Loucy (cell line): ENCODE data around the gene CREBRF.

Source experiments
- H2AFZ ChIP-seq: fragments of 200-600 bp; sonication (generic); 2 replicates; pipeline ENCODE4 v1.6.0; 2016; ENCODE audit warnings: antibody characterized with exemption, mild to moderate bottlenecking, low read length, moderate library complexity
- H3F3A ChIP-seq: fragments of 200-600 bp; 2 replicates; pipeline ENCODE4 v1.6.0; 2016; ENCODE audit warnings: antibody characterized with exemption, low read depth, mild to moderate bottlenecking
- H3K27me3 ChIP-seq: fragments of 200-600 bp; sonication (generic); 2 replicates; pipeline ENCODE4 v1.6.1; 2014; ENCODE audit warnings: low read length, mild to moderate bottlenecking; ENCODE audit not compliant: insufficient read depth, poor library complexity, severe bottlenecking
- H3K36me3 ChIP-seq: fragments of 200-600 bp; sonication (generic); 2 replicates; pipeline ENCODE4 v1.6.1; 2016; ENCODE audit warnings: low read length; ENCODE audit not compliant: insufficient read depth
- H3K4me1 ChIP-seq: fragments of 200-600 bp; sonication (generic); 2 replicates; pipeline ENCODE4 v1.5.1; 2014; ENCODE audit warnings: low read length, mild to moderate bottlenecking; ENCODE audit not compliant: insufficient read depth, poor library complexity, severe bottlenecking
- H3K4me2 ChIP-seq: fragments of 200-600 bp; sonication (generic); 2 replicates; pipeline ENCODE4 v1.6.0; 2014; ENCODE audit warnings: antibody characterized with exemption, low read length, low read depth, mild to moderate bottlenecking; ENCODE audit not compliant: poor library complexity, severe bottlenecking
- H3K4me3 ChIP-seq: fragments of 200-600 bp; sonication (generic); 2 replicates; pipeline ENCODE4 v1.5.1; 2014; ENCODE audit warnings: low read length, mild to moderate bottlenecking, mixed read lengths; ENCODE audit not compliant: poor library complexity, severe bottlenecking
- H3K79me2 ChIP-seq: fragments of 200-600 bp; sonication (generic); 2 replicates; pipeline ENCODE4 v1.6.1; 2014; ENCODE audit warnings: low read length; ENCODE audit not compliant: insufficient read depth
- H3K9ac ChIP-seq: fragments of 200-600 bp; sonication (generic); 2 replicates; pipeline ENCODE4 v1.6.0; 2014; ENCODE audit warnings: mild to moderate bottlenecking, low read depth, low read length, moderate library complexity; ENCODE audit not compliant: poor library complexity, severe bottlenecking
- H3K9me2 ChIP-seq: fragments of 200-600 bp; sonication (generic); replicated peaks from 2 replicates; pipeline ENCODE4 v1.6.1; 2016; ENCODE audit warnings: low read depth, low read length, mixed read lengths
- H3K9me3 ChIP-seq: fragments of 200-600 bp; sonication (generic); 2 replicates; pipeline ENCODE4 v1.6.1; 2014; ENCODE audit warnings: mild to moderate bottlenecking, antibody characterized with exemption, low read length, low read depth; ENCODE audit not compliant: insufficient read depth
- H4K20me1 ChIP-seq: fragments of 200-600 bp; sonication (generic); 2 replicates; pipeline ENCODE4 v1.6.0; 2014; ENCODE audit warnings: antibody characterized with exemption, low read length, mild to moderate bottlenecking; ENCODE audit not compliant: insufficient read depth, poor library complexity, severe bottlenecking
- EZH2phosphoT487 ChIP-seq: fragments of 200-600 bp; IDR thresholded peaks from 2 replicates; pipeline ENCODE4 v1.6.1; 2018; ENCODE audit warnings: antibody characterized with exemption, mild to moderate bottlenecking, moderate library complexity, borderline replicate concordance
- TF ChIP-seq, protein P1 (sequence below): fragments of 200-600 bp; sonication (generic); conservative IDR thresholded peaks from 2 replicates; pipeline ENCODE4 v1.5.1; 2014; ENCODE audit warnings: mild to moderate bottlenecking, antibody characterized with exemption, low read length

Gene CREBRF

DNA sequence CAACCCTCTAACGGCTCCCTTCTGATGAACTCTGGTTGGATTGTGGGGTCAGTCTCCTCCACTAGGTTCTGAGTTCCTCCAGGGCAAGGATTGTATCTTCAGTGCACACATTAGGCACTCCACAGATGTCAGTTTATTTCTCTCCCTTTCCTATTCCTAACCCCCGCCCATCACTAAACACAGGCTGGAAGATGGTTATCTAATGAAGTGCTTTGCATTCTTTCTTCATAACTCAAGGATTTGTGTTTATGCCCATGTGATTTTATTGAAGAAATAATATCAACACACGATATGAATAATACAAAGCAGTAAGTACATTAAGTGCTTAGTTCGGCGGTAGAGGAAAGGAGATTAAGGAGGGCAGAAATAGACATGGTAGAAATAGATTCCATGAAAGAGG is 4.4 kb upstream of the CREBRF start:
- Histone ChIP-seq H3K36me3 (no peaks in the 10 kb centered on the region), H3K79me2 (no peaks in the 10 kb centered on the region), H3K9ac (no peak overlapping the region), H4K20me1 (no peaks in the 10 kb centered on the region), H3K9me2 (no peaks in the 10 kb centered on the region), H2AFZ (no peak overlapping the region), H3K27me3 (no peaks in the 10 kb centered on the region), H3K4me3 (no peak overlapping the region), H3K4me1 (peaks cover 5% of the 10 kb centered on the region), H3K4me2 (no peak overlapping the region), H3K9me3 (no peaks in the 10 kb centered on the region), H3F3A (no peaks in the 10 kb centered on the region)
- TF ChIP-seq EZH2phosphoT487 = no peak
- TF ChIP-seq, protein P1, sequence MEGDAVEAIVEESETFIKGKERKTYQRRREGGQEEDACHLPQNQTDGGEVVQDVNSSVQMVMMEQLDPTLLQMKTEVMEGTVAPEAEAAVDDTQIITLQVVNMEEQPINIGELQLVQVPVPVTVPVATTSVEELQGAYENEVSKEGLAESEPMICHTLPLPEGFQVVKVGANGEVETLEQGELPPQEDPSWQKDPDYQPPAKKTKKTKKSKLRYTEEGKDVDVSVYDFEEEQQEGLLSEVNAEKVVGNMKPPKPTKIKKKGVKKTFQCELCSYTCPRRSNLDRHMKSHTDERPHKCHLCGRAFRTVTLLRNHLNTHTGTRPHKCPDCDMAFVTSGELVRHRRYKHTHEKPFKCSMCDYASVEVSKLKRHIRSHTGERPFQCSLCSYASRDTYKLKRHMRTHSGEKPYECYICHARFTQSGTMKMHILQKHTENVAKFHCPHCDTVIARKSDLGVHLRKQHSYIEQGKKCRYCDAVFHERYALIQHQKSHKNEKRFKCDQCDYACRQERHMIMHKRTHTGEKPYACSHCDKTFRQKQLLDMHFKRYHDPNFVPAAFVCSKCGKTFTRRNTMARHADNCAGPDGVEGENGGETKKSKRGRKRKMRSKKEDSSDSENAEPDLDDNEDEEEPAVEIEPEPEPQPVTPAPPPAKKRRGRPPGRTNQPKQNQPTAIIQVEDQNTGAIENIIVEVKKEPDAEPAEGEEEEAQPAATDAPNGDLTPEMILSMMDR = no peak

DNA sequence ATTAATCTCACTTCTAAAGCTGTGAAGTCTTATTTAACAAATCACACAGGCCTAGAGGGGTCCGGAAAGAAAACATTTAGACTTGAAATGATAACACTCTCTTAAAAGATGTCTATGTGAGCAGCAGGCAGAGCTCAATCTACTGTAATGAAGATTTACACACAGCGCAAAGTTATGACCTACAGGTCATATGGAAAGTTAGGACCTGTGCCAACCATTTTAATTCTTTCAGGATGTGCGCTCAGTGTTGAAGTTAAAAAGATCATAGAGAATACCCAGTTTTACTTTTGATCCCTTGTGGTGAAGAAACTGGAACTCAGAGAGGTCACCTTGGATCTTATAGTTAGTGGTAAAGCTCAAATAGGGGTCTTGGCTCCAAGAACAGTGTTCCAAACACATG is 3.1 kb upstream of the CREBRF start:
- peaks cover 6% of the 10 kb centered on the region for H4K20me1 ChIP-seq
- H3K9me2 ChIP-seq = no peaks in the 10 kb centered on the region
- no peaks in the 10 kb centered on the region for H3K79me2 ChIP-seq
- peaks cover 5% of the 10 kb centered on the region for H3K4me1 ChIP-seq
- H3K4me2 ChIP-seq = no peak overlapping the region
- no peak for TF ChIP-seq EZH2phosphoT487
- TF ChIP-seq, protein P1 = no peak
- no peak overlapping the region for H3K4me3 ChIP-seq
- no peaks in the 10 kb centered on the region for H3K27me3 ChIP-seq
- H3F3A ChIP-seq = no peaks in the 10 kb centered on the region
- no peaks in the 10 kb centered on the region for H3K36me3 ChIP-seq
- H3K9me3 ChIP-seq = no peaks in the 10 kb centered on the region
- H2AFZ ChIP-seq = no peak overlapping the region; the same call in 1 of the 2 replicates
- H3K9ac ChIP-seq = no peak overlapping the region

DNA sequence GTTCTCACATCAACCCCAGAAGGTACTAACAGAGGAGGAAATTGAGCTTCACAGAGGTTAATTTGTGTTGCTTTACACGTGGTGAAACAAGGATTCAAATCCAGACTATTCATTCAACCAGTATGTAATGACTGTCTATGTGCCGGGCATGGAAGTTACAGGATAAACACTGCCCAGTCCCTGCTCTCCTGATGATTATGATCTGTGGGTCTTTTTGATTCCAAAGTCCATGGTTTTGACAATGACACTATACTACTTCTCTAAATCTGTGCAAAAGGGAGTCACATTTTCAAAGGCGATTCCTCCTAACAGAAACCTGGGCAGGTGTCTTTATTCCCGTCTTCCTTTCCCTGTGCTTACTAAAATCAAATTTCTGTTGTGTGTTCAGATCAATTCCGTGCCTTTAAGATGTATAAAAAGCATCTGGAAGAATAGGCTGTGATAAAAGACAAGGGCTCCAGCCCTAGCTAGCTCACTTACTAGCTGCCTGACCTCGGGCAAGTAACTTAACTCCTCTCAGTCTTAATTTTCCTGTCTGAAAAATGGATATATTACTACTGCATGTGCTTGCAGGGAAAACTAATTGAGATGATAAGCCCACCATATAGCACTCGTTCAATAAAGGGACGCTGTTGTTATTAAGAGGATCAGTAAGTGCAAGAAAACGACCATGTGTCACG is 970 bp upstream of the CREBRF start:
- H3K4me3 ChIP-seq = peak overlapping the region; percentile 82
- H3K4me1 ChIP-seq = peaks cover 5% of the 10 kb centered on the region
- peak overlapping the region; percentile 81 for H3K4me2 ChIP-seq
- 0 out of 2 replicates have a peak, but pooled peaks cover 7% of the 10 kb centered on the region for H3K79me2 ChIP-seq
- no peaks in the 10 kb centered on the region for H3K9me3 ChIP-seq
- H3K36me3 ChIP-seq = no peaks in the 10 kb centered on the region
- H3K9ac ChIP-seq = peak overlapping the region; percentile 41
- no peaks in the 10 kb centered on the region for H3K9me2 ChIP-seq
- peak overlapping the region; percentile 86 for H2AFZ ChIP-seq
- peaks cover 8% of the 10 kb centered on the region for H4K20me1 ChIP-seq
- no peak for TF ChIP-seq EZH2phosphoT487
- TF ChIP-seq, protein P1 = no peak
- no peaks in the 10 kb centered on the region for H3K27me3 ChIP-seq
- no peaks in the 10 kb centered on the region for H3F3A ChIP-seq
